ENCODE results near the gene LRRC39. TPM values are rescaled to one million over a fixed set of nuclear protein-coding genes. Genes with fewer than 3 reads are reported as not detected.

LRRC39 gene
- total and polyA plus RNA-seq, 2 experiments from 2014 or later, result 11.6 to 17.3 TPM

- DNase-seq (ENCODE audit: low read depth in 1 of 2, low spot score in 1 of 2), result peak in 1 of 2 donors; percentile 92
- no peaks in the 10 kb centered on the region for H3K4me1 ChIP-seq (ENCODE audit: low read depth)
- H3K9me3 ChIP-seq (ENCODE audit: low read depth), result no peaks in the 10 kb centered on the region
- no peaks in the 10 kb centered on the region for H3K36me3 ChIP-seq
- peak overlapping the region; percentile 19 for H3K27ac ChIP-seq
- no peak for TF ChIP-seq CTCF (IDR thresholded peaks at IDR 0.05; ENCODE audit: low read depth, low read length)
- H3K4me3 ChIP-seq, result no peak overlapping the region
- H3K27me3 ChIP-seq, result no peaks in the 10 kb centered on the region
Observed at GRCh38 chr1:100187912-100188311, 9.9 kb upstream of the LRRC39 start.

- H3K4me3 ChIP-seq, result no peak overlapping the region
- H3K9me3 ChIP-seq (ENCODE audit: low read depth), result no peaks in the 10 kb centered on the region
- no peak for DNase-seq (ENCODE audit: low read depth in 1 of 2, low spot score in 1 of 2)
- H3K27me3 ChIP-seq, result no peaks in the 10 kb centered on the region
- no peak overlapping the region for H3K27ac ChIP-seq
- no peak for TF ChIP-seq CTCF (IDR thresholded peaks at IDR 0.05; ENCODE audit: low read depth, low read length)
- H3K36me3 ChIP-seq, result no peaks in the 10 kb centered on the region
- peaks cover 2% of the 10 kb centered on the region for H3K4me1 ChIP-seq (ENCODE audit: low read depth)
Observed at GRCh38 chr1:100184536-100184935, 6.5 kb upstream of the LRRC39 start.

GRCh38 chr1:100183370-100183769 is 5.3 kb upstream of the LRRC39 start:
- H3K27ac ChIP-seq, result no peak overlapping the region
- no peak overlapping the region for H3K4me3 ChIP-seq
- DNase-seq (ENCODE audit: low read depth in 1 of 2, low spot score in 1 of 2), result no peak
- TF ChIP-seq CTCF (IDR thresholded peaks at IDR 0.05; ENCODE audit: low read depth, low read length), result no peak
- H3K9me3 ChIP-seq (ENCODE audit: low read depth), result no peaks in the 10 kb centered on the region
- no peaks in the 10 kb centered on the region for H3K36me3 ChIP-seq
- no peaks in the 10 kb centered on the region for H3K27me3 ChIP-seq
- H3K4me1 ChIP-seq (ENCODE audit: low read depth), result peaks cover 7% of the 10 kb centered on the region

- Histone ChIP-seq H3K27me3 (no peaks in the 10 kb centered on the region), H3K36me3 (no peaks in the 10 kb centered on the region), H3K9me3 (ENCODE audit: low read depth) (no peaks in the 10 kb centered on the region), H3K4me1 (ENCODE audit: low read depth) (peaks cover 15% of the 10 kb centered on the region), H3K4me3 (peak overlapping the region; percentile 16), H3K27ac (peak overlapping the region; percentile 63)
- TF ChIP-seq CTCF (IDR thresholded peaks at IDR 0.05; ENCODE audit: low read depth, low read length), result no peak
- no peak for DNase-seq (ENCODE audit: low read depth in 1 of 2, low spot score in 1 of 2)
Observed at GRCh38 chr1:100177295-100178041, 588 bp downstream of the LRRC39 start.

- Histone ChIP-seq H3K27ac (no peak overlapping the region), H3K36me3 (peaks cover 7% of the 10 kb centered on the region), H3K4me3 (no peak overlapping the region), H3K4me1 (ENCODE audit: low read depth) (no peaks in the 10 kb centered on the region), H3K27me3 (no peaks in the 10 kb centered on the region), H3K9me3 (ENCODE audit: low read depth) (no peaks in the 10 kb centered on the region)
- DNase-seq (ENCODE audit: low read depth in 1 of 2, low spot score in 1 of 2), result no peak
- no peak for TF ChIP-seq CTCF (IDR thresholded peaks at IDR 0.05; ENCODE audit: low read depth, low read length)
Observed at GRCh38 chr1:100168051-100168450, 10.0 kb downstream of the LRRC39 start.
